ENCODE measurements around the gene MAP4K1.

Gene MAP4K1

DNA sequence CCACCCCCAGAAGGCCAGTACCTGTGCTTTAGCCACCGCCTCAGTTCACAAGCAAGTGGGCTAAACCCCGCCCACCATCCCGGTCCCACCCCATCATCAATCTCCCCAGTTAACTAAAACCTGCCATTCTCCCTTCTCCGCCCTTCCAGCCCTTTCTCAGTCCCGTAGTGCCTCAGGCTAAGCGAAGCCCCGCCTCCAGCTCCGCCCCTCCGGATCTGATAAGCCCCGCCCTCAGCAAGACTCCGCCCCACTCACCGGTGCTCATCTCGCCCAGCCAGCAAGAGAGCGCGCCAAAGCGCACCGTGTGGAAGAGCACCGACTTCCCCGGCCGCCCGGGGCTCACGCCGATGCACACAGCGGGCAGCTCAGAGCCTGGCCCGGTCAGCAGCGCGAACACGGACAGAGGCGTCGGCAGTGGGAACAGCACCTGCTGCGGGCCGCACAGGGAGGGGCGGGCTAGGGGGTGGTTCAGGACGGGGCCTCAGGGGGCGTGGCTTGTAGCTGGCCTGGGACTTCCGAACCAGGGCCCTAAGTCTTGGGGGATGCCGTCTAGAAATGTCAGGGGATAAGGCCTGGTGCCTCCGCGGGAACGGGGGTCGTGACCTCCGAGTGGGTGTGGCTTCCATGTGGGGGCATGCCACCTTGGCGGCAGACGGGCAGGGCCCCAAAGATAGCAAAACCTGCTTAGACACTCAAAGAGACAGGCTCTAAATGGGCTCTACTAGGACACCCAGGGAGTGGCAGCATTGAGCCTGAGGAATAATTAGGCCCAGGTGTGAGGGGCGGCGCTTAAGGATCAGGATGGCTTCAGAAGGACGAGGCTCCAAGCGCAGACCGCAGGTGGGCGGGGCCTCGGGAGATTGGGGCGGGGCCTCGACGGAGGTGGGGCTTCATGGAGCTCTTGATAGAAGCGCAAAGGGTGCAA lies 21.4 kb downstream of the MAP4K1 start (continued):
- TF ChIP-seq, protein P1, sequence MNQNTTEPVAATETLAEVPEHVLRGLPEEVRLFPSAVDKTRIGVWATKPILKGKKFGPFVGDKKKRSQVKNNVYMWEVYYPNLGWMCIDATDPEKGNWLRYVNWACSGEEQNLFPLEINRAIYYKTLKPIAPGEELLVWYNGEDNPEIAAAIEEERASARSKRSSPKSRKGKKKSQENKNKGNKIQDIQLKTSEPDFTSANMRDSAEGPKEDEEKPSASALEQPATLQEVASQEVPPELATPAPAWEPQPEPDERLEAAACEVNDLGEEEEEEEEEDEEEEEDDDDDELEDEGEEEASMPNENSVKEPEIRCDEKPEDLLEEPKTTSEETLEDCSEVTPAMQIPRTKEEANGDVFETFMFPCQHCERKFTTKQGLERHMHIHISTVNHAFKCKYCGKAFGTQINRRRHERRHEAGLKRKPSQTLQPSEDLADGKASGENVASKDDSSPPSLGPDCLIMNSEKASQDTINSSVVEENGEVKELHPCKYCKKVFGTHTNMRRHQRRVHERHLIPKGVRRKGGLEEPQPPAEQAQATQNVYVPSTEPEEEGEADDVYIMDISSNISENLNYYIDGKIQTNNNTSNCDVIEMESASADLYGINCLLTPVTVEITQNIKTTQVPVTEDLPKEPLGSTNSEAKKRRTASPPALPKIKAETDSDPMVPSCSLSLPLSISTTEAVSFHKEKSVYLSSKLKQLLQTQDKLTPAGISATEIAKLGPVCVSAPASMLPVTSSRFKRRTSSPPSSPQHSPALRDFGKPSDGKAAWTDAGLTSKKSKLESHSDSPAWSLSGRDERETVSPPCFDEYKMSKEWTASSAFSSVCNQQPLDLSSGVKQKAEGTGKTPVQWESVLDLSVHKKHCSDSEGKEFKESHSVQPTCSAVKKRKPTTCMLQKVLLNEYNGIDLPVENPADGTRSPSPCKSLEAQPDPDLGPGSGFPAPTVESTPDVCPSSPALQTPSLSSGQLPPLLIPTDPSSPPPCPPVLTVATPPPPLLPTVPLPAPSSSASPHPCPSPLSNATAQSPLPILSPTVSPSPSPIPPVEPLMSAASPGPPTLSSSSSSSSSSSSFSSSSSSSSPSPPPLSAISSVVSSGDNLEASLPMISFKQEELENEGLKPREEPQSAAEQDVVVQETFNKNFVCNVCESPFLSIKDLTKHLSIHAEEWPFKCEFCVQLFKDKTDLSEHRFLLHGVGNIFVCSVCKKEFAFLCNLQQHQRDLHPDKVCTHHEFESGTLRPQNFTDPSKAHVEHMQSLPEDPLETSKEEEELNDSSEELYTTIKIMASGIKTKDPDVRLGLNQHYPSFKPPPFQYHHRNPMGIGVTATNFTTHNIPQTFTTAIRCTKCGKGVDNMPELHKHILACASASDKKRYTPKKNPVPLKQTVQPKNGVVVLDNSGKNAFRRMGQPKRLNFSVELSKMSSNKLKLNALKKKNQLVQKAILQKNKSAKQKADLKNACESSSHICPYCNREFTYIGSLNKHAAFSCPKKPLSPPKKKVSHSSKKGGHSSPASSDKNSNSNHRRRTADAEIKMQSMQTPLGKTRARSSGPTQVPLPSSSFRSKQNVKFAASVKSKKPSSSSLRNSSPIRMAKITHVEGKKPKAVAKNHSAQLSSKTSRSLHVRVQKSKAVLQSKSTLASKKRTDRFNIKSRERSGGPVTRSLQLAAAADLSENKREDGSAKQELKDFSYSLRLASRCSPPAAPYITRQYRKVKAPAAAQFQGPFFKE (tag by site-specific recombination; IDR thresholded peaks at IDR 0.05; ENCODE audit: borderline replicate concordance), result no peak
- TF ChIP-seq TCF7L2 (IDR thresholded peaks at IDR 0.05; ENCODE audit: borderline replicate concordance, low read depth, low read length), result no peak
- TF ChIP-seq, protein P2, sequence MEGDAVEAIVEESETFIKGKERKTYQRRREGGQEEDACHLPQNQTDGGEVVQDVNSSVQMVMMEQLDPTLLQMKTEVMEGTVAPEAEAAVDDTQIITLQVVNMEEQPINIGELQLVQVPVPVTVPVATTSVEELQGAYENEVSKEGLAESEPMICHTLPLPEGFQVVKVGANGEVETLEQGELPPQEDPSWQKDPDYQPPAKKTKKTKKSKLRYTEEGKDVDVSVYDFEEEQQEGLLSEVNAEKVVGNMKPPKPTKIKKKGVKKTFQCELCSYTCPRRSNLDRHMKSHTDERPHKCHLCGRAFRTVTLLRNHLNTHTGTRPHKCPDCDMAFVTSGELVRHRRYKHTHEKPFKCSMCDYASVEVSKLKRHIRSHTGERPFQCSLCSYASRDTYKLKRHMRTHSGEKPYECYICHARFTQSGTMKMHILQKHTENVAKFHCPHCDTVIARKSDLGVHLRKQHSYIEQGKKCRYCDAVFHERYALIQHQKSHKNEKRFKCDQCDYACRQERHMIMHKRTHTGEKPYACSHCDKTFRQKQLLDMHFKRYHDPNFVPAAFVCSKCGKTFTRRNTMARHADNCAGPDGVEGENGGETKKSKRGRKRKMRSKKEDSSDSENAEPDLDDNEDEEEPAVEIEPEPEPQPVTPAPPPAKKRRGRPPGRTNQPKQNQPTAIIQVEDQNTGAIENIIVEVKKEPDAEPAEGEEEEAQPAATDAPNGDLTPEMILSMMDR (tag by site-specific recombination; IDR thresholded peaks at IDR 0.05), result peak; percentile 50; the same call in 1 of the 2 replicates
- TF ChIP-seq, protein P3, sequence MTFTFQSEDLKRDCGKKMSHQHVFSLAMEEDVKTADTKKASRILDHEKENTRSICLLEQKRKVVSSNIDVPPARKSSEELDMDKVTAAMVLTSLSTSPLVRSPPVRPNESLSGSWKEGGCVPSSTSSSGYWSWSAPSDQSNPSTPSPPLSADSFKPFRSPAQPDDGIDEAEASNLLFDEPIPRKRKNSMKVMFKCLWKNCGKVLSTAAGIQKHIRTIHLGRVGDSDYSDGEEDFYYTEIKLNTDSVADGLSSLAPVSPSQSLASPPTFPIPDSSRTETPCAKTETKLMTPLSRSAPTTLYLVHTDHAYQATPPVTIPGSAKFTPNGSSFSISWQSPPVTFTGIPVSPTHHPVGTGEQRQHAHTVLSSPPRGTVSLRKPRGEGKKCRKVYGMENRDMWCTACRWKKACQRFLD (tag by site-specific recombination; IDR thresholded peaks at IDR 0.05), result no peak
- TF ChIP-seq ZNF76 (tag by site-specific recombination; IDR thresholded peaks at IDR 0.05; ENCODE audit: borderline replicate concordance, low read depth), result no peak
- no peak for TF ChIP-seq TRIM28 (IDR thresholded peaks at IDR 0.05; ENCODE audit: borderline replicate concordance, low read length)
- TF ChIP-seq HOXA7 (CRISPR knock-in tag; IDR thresholded peaks at IDR 0.05; ENCODE audit: borderline replicate concordance), result no peak
- no peak for TF ChIP-seq ZNF596 (tag by site-specific recombination; IDR thresholded peaks at IDR 0.05)
- peak; percentile 66 for TF ChIP-seq FEZF1 (tag by site-specific recombination; IDR thresholded peaks at IDR 0.05)
- TF ChIP-seq ZNF157 (tag by site-specific recombination; IDR thresholded peaks at IDR 0.05), result no peak
- TF ChIP-seq ZFHX2 (tag by site-specific recombination; conservative IDR thresholded peaks at IDR 0.05), result peak; percentile 59
- no peak for TF ChIP-seq ZNF473 (tag by site-specific recombination; IDR thresholded peaks at IDR 0.05)
- TF ChIP-seq ZNF830 (tag by site-specific recombination; IDR thresholded peaks at IDR 0.05; ENCODE audit: low read depth), result no peak
- 0 out of 2 replicates have a peak, but pooled peaks have one; percentile 12 for TF ChIP-seq BCL11B (tag by site-specific recombination; IDR thresholded peaks at IDR 0.05; ENCODE audit: low read depth)
- no peak for TF ChIP-seq ZNF530 (tag by site-specific recombination; IDR thresholded peaks at IDR 0.05; ENCODE audit: low read depth)
- TF ChIP-seq, protein P4, sequence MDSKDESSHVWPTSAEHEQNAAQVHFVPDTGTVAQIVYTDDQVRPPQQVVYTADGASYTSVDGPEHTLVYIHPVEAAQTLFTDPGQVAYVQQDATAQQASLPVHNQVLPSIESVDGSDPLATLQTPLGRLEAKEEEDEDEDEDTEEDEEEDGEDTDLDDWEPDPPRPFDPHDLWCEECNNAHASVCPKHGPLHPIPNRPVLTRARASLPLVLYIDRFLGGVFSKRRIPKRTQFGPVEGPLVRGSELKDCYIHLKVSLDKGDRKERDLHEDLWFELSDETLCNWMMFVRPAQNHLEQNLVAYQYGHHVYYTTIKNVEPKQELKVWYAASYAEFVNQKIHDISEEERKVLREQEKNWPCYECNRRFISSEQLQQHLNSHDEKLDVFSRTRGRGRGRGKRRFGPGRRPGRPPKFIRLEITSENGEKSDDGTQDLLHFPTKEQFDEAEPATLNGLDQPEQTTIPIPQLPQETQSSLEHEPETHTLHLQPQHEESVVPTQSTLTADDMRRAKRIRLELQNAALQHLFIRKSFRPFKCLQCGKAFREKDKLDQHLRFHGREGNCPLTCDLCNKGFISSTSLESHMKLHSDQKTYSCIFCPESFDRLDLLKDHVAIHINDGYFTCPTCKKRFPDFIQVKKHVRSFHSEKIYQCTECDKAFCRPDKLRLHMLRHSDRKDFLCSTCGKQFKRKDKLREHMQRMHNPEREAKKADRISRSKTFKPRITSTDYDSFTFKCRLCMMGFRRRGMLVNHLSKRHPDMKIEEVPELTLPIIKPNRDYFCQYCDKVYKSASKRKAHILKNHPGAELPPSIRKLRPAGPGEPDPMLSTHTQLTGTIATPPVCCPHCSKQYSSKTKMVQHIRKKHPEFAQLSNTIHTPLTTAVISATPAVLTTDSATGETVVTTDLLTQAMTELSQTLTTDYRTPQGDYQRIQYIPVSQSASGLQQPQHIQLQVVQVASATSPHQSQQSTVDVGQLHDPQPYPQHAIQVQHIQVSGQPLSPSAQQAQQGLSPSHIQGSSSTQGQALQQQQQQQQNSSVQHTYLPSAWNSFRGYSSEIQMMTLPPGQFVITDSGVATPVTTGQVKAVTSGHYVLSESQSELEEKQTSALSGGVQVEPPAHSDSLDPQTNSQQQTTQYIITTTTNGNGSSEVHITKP (tag by site-specific recombination; IDR thresholded peaks at IDR 0.05), result peak; percentile 96
- no peak for TF ChIP-seq ZNF610 (tag by site-specific recombination; IDR thresholded peaks at IDR 0.05; ENCODE audit: borderline replicate concordance)
- no peak for TF ChIP-seq ZNF223 (tag by site-specific recombination; IDR thresholded peaks at IDR 0.05)
- TF ChIP-seq KLF8 (tag by site-specific recombination; IDR thresholded peaks at IDR 0.05), result peak; percentile 92
- TF ChIP-seq ZNF670 (tag by site-specific recombination; IDR thresholded peaks at IDR 0.05; ENCODE audit: low read depth), result no peak
- TF ChIP-seq, protein P5, sequence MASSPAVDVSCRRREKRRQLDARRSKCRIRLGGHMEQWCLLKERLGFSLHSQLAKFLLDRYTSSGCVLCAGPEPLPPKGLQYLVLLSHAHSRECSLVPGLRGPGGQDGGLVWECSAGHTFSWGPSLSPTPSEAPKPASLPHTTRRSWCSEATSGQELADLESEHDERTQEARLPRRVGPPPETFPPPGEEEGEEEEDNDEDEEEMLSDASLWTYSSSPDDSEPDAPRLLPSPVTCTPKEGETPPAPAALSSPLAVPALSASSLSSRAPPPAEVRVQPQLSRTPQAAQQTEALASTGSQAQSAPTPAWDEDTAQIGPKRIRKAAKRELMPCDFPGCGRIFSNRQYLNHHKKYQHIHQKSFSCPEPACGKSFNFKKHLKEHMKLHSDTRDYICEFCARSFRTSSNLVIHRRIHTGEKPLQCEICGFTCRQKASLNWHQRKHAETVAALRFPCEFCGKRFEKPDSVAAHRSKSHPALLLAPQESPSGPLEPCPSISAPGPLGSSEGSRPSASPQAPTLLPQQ (tag by site-specific recombination; IDR thresholded peaks at IDR 0.05), result peak; percentile 39
- no peak for TF ChIP-seq ZNF175 (tag by site-specific recombination; IDR thresholded peaks at IDR 0.05)
- TF ChIP-seq KLF9 (tag by site-specific recombination; IDR thresholded peaks at IDR 0.05; ENCODE audit: low read depth), result peak; percentile 96
- TF ChIP-seq ZNF747 (tag by site-specific recombination; IDR thresholded peaks at IDR 0.05), result no peak
